ENCODE measurements around the gene TMEM50B.
"Not testable (repeated sequence)": the region's sequence is repeated elsewhere in the genome, so short reads cannot be mapped to it uniquely, and the experiment has no call there.

TMEM50B gene

DNA sequence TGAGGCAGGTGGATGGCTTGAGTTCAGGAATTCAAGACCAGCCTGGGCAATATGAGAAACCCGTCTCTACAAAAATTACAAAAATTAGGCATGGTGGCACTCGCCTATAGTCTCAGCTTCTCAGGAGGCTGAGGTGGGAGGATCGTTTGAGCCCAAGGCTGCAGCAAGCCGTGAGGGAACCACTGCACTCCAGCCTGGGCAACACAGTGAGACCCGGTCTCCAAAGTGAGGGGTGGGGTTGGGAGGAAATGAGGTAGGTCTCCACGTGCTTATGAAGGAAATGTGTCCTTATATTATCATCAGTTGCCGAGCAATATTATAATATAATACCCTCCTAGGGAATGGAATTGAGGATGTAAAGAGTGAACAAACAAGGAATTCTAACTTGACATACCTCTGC lies 2.7 kb downstream of the TMEM50B start:
- DNase-seq = no peak

DNA sequence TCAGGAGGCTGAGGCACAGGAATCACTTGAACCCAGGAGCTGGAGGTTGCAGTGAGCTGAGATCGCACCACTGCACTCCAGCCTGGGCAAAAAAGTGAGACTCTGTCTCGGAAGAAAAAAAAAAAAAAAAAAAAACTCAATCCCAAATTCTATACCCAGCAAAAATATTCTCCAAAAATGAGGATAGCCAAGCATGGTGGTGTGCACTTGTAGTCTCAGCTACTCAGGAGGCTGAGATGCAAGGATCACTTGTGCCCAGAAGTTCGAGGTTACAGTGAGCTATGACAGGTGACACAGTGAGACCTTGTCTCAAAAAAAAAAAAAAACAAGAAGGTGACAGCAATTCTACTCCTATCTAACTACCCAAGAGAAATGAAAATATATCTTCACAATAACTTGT lies 6.4 kb downstream of the TMEM50B start:
- DNase-seq = no peak

DNA sequence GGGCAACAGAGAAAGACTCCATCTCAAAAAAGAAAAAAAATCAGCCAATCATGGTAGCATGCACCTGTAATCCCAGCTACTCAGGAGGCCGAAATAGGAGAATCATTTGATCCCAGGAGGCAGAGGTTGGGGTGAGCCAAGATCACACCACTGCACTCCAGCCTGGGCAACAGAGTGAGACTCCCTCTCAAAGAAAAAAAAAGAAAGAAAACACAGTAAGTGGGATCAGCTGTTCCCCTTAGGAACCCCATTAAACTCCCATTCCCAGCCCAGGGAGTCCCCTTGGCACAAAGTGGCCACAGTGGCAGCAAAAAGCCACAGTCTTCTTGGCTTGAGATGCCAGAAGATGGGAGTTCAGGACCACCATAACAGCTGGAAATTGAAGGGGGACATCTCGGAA lies 9.1 kb downstream of the TMEM50B start:
- DNase-seq = no peak

DNA sequence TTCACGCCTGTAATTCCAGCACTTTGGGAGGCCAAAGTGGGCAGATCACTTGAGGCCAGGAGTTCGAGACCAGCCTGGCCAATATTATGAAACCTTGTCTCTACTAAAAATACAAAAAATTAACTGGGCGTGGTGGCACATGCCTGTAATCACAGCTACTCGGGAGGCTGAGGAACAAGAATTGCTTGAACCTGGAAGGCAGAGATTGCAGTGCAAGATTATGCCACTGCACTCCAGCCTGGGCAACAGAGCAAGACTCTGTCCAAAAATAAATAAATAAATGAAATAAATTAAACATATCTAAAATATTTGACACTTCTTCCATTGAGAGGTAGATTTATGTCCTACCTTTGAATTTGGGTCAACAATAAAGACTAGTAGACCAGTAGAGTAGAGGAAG lies 10.6 kb downstream of the TMEM50B start:
- DNase-seq = not testable (repeated sequence)

DNA sequence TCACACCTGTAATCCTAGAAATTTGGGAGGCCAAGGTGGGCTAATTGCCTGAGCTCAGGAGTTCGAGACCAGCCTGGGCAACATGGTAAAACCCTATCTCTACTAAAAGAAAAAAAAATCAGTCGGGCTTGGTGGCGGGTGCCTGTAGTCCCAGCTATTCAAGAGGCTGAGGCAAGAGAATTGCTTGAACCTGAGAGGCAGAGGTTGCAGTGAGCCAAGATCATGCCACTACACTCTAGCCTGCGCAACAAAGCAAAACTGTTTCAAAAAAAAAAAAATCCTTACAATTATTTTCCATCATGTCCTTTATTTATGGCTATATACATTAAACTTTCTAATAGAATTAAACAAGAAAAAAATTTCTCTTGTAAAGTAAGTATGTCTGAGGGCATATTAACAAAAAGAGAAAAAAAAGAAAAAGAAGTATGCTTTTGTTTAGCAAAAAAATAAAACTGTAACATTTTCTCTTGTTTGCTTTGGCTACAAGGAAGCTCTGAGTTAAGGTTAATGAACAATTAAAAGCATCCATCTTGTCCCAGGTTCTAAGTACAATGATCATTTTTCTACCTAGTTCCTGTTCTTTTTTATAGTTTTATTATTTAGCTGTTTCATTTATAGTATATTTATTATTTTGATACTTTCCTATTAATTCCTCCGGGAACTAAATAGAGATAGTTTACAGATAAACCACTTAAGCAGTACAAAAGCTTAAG lies 18.1 kb downstream of the TMEM50B start:
- DNase-seq = no peak

DNA sequence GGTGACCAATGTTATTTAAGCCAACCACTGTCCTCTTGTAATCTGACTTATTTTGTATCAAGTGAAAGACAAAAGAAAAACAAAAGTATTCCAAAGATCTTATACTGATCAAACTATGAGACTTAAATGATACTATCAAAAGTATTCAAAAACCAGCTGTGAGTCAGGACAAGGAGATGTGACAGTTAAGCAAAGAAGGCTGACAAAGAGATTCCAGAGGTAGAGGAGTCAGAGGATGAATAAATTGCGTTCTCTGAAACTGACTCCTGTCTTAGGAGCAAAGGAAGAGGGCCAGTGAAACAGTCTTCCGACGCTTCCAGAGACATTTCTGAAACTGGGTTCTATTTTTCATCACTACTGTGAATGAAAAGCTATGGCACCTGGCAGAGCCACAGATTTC lies 20.9 kb downstream of the TMEM50B start:
- DNase-seq = no peak

DNA sequence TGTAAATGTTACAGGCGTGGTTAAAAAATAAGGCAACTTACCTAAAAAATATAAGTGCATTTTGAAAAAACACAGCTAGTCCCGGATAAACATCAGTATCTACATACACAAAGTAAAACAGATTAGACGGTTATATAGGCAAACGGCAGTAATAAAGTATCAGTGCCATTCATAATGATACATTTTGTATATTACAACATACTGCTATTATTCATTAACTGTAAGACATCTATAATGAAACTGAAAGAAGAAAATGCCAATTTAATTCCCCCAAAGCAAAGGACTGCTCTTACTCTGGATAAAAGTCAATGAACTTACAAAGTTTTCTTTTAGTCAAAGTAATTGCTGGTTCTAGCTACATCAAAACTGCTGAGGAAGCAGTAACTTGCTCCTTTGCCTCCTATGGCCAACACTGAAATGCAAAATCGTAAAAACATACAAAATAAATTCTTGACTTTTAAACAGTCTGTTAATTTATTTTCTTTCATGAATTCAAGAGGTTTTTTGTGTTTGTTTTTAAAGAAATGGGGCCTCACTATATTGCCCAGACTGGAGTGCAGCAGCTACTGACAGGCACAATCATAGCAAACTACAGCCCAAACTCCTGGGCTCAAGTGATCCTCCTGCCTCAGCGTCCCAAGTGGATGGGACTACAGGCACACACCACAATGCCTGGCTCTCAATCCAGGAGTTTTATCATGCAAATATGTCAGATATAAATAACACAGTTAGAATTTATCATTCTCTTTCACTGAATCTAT lies 23.9 kb downstream of the TMEM50B start:
- DNase-seq = no peak

DNA sequence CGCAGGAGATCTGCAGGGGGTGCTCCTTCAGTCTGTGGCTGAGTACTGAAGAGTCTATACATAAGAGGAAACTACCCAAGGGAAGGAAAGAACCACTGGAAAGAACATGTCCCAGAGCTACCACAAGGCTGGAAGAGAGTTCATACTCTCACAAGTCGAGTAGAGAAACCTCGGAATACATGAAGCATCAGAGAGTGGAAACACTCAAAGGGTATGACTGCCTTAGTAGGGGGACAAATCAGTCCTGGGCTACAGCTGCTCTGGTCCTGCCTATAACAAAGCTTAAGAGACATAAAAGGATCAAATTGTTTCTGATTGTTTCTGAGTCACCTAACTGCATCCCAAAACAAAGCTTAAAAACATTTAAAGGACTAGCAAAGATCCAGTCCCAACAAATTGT lies 27.4 kb downstream of the TMEM50B start:
- DNase-seq = no peak

DNA sequence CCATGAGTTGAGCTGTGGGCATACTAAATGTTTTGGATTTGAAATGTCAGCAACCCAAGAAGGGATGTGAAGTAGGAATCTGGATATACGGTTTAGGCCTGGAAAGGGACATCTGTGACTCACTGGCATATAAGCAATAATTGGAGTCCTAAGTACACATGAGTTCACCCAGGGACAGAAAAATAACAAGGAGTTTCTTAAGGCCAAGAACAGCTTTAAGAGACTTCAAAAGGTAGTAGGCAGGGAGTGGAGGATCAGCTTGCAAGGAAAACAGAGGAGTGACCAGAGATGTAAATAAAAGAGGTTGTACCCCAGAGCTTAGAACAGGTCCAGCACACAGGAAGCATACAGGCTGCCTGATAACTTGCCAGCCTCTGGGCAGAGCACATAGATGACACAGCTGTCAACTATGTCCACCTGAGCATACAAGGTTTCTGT lies 28.1 kb downstream of the TMEM50B start:
- no peak for DNase-seq

DNA sequence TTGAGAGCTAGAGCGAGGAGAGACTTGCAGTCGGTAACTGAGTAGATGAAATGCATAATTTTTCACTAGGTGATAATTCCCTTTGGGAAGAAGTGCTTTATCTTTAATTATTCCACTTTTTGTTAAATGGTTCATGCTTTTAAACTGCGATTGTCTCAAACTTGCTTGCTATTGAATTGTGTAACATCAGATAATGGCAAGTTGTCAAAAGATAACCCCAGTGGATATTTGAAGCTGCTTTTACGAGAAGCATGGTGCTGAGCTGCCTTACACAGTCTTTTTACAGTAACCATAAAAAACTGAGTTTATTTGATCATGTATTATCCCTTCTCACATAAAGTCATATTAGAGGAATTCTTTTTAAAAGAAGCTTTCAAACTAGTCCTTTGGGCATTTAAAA lies 30.2 kb downstream of the TMEM50B start:
- DNase-seq = no peak

DNA sequence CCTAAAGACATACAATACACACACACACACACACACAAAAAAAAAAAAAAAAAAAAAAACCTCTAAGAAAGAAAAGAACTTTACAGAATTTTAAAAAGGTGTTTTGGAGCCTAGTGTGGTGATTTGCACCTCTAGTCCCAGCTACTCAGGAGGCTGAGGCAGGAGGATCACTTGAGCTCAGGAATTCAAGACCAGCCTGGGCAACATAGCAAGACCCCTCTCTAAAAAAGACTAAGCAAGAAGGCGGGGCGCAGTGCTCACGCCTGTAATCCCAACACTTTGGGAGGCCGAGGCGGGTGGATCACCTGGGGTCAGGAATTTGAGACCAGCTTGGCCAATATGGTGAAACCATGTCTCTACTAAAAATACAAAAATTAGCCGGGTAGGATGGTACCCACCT lies 33.2 kb downstream of the TMEM50B start:
- DNase-seq = not testable (repeated sequence)

DNA sequence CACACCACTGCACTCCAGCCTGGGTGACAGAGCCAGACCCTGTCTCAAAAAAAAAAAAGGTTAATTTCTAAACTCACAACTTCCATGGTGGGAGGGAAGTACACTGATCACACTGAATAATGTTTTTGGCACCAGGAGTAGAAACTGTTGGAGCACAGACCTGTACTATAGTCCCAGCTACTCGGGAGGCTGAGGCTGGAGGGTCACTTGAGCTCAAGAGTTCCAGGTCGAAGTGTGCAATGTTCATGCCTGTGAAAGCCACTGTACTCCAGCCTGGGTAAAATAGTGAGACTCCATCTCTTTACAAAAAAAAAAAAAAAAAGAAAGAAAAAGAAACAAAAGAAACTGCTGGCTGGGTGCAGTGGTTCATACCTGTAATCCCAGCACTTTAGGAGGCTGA lies 35.3 kb downstream of the TMEM50B start:
- no peak for DNase-seq

DNA sequence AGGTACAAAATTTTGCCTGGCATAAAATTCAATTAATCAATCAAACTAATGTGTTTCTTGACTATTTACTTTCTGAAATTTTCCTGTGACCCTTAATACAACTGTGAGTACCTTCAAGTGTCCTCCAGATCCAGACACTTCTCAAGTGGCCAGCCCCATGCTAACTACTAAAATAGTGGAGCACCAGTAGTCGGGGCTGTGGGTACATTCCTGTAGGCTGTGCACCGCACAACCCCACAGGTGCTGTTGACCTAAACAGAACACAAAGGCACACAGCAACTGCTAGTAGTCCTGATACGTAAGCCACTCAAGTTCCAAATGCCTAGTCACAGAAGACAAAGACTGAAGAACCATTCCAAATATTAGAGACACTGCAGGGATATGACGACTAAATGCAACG lies 36.6 kb downstream of the TMEM50B start:
- DNase-seq = no peak

DNA sequence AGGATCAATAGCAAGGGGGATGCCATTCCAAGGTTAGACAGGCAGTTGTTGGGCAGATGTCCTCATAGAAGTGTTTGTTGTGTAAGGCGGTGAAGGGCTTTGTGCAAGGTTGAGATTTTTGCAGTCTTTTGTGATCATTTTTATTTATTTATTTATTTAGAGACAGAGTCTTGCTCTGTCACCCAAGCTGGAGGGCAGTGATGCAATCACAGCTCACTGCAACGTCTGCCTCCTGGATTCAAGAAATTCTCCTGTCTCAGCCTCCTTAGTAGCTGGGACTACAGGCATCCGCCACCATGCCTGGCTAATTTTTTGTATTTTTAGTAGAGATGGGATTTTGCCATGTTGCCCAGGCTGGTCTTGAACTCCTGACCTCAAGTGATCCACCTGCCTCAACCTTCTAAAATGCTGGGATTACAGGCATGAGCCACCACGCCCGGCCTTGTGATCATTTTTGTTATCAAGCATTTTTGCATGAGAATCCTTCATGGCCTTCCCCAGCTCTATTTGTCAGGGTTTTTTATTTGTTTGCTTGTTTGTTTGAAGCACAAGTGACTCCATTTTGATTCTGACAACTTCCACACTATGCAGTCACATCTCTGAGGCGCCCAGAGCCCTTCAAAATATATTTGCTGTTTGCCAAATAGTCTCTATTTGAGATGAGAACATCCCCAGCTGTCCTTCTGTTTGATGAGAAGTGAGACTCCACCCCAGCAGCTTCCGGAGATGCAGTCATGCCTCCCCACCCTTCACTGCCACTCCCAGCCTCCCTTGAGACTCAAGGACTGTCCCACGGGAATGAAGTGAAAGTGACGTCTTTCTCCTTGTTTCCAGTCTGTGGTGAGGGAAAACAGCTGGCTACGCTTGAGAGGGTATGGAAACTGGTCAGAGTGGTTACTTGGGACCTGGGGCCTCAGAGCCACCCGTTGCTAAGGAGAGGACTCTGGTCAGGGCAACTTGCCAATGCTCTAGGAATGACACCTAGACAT lies 38.0 kb downstream of the TMEM50B start:
- DNase-seq = peak; percentile 48

DNA sequence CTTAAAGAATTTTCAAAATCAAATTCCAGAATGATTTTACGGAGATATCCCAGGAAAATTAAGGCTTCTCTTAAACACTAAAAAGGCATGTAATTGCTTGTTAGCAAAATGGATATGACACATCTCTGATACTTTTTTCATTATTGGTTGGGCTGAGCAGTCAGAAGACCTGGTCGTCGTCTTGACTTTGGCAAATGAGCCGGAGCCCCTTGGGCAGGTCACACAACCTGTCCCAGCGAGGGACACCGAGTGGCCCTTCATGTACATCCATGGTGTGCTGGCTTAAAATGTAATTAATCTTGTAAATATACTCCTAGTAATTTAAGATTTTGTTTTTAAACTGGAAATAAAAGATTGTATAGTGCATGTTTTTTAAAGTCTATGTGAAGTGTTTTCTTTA lies 42.6 kb downstream of the TMEM50B start:
- no peak for DNase-seq

DNA sequence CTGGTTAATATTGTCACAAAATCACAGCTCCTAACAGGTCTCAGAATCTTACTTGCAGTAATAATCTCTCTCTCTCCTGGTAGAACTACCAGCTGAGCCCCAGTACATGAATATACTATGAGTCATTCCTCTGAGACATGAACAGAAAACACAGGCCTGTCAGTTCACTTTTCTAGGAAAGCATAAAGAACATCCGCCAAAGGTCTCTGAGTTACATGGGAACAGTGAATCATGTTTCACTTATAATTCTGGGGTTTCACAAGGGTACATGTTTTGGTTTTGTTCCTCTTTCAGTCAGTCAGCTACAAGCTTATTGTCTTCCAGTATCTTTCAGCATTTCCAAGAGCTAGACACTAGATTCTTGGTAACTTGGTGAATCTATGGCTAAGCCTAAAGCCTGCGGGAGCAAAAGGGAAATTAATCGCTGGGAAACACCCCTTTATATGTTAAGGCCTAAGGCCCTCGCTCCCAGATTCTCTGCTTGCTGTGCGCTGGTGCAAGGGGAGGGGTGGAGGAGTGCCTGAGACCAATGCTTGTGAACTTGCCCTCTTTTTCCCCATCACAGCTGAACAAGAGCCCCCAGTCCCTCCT lies 44.9 kb downstream of the TMEM50B start:
- no peak for DNase-seq

DNA sequence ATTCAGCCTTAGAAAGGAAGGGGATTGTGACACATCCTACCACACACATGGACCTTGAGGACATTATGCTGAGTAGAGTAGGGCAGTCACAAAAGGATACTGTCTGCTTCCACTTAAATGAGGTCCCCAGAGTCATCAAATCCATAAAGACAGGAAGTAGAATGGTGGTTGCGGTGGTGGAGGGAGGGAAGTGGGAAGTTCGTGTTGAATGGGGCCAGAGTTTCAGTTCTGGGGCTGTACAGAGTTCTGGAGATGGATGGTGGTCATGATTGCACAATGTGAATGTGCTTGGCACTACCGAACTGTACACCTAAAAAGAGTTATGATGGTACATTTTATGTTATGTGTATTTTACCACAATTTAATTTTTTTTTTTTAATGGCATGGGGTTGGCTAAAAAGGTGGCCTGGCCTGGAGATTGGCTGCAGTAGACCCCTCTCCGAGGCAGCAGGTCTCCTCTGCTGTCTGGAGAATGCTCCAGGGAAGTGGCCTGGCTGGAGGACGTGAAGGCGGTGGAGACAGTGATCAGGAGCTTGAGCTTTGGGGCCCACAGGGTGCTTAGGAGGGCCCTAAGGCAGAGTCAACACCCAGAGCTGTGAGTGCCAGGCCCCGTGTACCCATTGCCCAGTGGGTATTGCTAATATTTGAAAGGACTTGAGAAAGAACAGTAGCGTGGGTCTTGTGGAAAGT lies 46.2 kb downstream of the TMEM50B start:
- DNase-seq = no peak

DNA sequence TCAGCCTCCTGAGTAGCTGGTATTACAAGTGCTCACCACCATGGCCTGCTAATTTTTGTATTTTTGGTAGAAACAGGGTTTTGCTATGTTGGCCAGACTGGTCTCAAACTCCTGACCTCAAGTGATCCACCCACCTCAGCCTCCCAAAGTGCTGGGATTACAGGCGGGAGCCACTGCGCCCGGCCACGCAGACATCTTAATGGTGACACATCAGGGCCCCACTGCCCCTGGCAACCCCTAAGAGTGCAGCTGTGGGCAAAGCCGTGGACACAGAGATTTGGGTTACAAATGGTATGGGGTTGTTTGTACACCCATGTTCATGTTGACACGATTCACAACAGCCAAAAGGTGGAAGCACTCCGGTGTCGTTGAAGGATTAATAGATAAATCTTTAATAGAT lies 46.8 kb downstream of the TMEM50B start:
- DNase-seq = no peak

DNA sequence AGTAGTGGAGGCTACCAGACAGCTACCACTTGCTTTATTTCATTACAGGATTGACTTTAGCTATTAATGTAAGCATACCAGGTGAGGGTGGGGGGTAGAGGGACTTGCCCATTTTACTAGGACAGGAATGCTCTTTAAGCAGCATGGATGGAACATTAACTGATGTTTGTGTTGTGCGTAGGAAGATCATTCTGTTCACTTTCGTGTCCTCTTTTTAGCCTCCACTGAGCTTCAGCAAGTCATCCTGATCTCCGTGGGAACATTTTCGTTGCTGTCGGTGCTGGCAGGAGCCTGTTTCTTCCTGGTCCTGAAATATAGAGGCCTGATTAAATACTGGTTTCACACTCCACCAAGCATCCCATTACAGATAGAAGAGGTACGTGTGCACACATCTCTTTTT lies 47.3 kb downstream of the TMEM50B start:
- no peak for DNase-seq

DNA sequence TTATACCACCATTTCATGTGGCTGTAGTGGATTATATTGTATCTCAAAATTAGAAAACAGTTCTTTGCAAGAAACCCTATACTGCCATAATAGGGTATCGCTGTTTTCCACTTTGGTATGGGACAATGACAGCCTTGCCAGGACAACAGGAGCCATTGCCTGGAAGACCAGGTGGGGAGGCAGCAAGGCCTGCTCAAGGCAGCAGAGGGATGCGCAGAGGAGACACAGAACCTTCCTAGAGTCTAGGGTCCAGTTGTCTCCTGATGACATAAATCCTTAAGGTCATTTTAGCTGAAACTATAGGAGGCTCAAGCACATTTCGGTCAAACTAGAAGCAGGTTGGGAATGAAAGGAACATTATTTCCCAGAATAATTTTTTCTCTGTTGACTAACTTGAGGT lies 48.9 kb downstream of the TMEM50B start:
- no peak for DNase-seq

DNA sequence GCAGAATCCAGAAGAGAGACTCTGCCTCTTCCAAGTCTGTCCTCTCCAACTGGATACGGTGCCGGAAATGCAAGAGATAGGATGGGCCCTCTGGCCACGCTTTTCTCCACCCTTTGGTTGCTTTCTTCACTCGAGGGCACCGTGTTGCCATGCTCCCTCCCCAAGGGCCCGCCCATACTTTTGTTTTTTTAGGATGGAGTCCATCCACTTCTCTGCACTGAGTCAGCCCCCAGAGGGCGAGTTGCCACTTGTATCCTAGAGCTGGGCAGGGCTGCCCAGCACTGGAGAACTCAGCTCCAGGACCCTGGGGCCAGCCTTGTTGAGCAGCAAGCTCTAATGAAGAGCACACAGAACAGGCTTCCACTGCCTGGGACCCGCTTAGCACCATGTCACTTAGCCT lies 51.1 kb downstream of the TMEM50B start:
- no peak for DNase-seq

DNA sequence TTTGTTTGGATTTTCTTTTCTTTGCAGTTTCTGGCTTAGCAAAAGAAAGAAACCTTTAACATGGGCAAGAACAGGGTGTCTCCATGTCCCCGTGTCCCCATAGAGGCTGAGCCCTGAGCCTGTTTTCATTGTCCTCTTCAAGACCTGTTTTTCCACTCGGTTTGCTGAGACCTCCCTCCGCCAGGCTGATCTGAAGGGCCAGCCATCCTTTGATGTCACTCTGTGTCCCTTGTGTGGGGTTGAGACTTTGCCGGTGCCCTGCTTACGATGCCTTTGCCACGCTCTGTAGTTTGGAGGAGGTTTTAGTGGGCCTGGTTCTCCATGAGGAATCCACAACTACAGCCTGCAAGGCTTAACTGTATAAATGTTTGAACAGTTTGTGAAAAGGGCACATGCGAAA lies 52.7 kb downstream of the TMEM50B start:
- no peak for DNase-seq

Measured in NCI-H1694 (cell line).